ENCODE measurements around the gene PEF1.

PEF1 gene

DNA sequence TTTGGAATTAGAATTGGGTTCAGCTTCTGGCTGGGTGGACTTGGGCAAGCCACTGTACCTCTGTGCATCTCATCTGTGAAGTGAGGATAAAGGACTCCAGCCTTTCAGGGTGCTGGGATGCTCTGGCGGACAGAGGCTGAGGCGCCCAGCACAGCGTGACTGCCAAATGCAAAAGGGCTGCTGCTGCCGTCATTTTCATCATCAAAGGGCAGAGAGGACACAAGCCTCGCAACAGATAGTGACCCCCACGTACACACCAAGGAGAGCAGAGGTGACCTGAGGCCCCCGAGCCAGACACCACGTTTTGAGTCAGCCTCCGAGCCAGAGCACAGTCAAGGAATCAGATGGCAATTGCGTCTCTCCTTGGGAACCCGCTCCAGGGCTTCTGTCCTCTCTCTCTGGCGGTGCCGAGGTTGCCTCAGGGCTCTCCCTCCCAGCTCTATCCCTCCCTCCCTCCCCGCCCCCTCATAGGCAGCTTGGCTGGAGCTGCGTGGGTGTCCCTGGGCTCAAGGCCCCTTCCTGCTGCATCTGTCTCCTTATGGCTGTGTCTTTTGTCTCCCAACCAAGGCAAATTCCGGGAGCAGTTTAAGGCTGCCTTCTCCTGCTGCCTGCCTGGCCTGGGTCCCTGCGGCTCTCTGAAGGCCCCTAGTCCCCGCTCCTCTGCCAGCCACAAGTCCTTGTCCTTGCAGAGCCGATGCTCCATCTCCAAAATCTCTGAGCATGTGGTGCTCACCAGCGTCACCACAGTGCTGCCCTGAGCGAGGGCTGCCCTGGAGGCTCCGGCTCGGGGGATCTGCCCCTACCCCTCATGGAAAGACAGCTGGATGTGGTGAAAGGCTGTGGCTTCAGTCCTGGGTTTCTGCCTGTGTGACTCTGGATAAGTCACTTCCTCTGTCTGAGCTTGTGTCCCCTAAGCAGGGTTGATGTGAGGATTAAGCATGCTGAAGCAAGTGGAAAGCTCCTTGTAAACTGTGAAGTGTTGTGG lies 18.2 kb downstream of the PEF1 start:
- no peak for DNase-seq

- no peak for DNase-seq
Observed at GRCh38 chr1:31625561-31626222, 19.0 kb downstream of the PEF1 start.

DNA sequence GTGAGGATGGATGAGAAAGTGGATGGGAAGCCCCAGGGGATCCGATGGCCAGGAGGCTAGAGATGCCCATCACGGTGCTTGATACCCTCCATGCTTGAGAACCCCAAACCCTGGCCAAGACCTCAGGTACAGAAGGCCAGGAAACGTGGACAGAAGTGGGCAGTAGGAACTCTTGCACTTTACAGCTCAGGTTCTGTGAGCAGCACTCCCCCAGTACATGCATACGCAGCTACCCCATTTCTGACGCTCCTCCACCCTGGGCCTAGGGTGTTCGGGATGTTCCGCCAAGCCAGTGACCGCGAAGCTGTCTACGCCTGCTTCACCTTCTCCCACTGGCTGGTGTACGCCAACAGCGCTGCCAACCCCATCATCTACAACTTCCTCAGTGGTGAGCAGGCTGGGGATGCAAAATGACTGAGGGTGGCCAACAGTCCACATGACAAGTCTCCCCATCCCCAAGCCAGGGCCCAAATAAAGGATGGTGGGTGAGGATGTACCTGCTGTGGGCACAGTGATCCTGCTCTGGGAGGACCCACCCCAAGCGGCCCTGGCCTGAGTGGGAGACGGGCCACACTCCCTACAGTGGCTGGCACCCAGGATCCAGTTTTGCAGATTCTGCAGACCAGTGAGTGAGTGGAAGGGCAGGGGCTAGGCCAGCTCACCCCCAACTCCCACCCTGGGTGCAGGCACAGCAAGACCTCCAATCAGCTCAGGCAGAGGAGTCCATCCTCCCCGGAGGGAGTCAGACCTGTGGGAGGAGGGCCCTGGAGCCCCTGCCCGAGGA lies 19.8 kb downstream of the PEF1 start:
- DNase-seq, result no peak

DNA sequence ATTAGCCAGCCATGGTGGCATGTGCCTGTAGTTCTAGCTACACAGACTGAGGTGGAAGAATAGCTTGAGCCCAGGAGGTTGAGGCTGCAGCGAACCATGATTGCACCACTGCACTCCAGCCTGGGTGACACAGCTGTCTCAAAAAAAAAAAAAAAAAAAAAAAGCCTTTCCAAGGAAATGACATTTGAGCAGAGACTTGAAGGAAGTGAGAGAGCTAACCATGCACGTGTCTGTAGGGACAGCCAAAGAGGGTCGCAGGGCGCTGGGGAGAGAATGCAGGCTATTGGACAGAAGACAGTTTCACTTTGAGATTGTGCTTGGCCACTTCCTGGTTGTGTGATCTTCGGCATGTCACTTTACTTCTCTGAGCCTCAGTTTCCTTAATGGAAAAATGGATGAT lies 20.4 kb downstream of the PEF1 start:
- no peak for DNase-seq

DNA sequence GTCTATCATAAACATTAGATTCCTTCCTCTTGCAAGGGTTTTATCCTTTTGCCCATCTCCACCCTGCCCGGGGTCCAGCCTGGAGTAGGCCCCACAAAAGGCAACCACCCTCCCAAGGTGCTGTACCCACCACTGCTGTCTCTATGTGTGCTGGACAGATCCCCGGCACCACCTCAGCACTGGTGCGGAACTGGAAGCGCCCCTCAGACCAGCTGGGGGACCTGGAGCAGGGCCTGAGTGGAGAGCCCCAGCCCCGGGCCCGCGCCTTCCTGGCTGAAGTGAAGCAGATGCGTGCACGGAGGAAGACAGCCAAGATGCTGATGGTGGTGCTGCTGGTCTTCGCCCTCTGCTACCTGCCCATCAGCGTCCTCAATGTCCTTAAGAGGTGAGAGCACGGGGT lies 21.3 kb downstream of the PEF1 start:
- DNase-seq, result no peak

- no peak for DNase-seq
Observed at GRCh38 chr1:31621847-31622730, 22.6 kb downstream of the PEF1 start.

- DNase-seq, result no peak
Observed at GRCh38 chr1:31621498-31621820, 23.2 kb downstream of the PEF1 start.

DNA sequence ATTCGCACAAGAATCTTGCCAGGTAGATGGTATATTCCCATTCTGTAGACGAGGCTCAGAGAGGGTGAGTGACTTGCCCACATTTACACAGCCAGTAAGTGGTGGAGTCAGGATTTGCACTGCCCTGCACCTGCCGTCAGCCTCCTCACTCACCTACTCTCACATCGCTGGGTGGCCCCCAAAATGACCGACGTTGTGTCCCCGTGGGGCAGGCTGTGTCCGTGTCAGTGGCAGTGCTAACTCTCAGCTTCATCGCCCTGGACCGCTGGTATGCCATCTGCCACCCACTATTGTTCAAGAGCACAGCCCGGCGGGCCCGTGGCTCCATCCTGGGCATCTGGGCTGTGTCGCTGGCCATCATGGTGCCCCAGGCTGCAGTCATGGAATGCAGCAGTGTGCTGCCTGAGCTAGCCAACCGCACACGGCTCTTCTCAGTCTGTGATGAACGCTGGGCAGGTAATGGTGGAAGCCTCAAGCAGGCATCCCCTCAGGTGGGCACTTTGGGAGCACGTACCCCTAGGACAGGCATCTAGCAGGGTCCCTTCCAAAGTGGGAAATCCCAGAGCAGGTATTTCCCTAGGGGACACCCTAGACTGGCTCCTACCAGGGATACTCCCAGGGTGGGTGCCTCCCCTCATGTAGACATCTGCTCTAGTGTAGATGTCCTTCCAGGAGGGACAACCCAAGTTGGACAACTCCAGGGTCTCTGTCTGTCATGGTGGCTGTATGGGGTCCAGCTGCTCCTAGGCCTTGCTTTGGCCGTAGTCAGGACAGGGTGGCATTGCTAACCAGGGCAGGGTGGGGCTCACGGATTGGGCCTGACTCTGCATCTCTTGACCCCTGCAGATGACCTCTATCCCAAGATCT lies 23.8 kb downstream of the PEF1 start:
- DNase-seq, result no peak

GRCh38 chr1:31618916-31619846 lies 25.5 kb downstream of the PEF1 start:
- DNase-seq, result no peak

GRCh38 chr1:31617916-31618746 lies 26.5 kb downstream of the PEF1 start:
- DNase-seq, result peak; percentile 35

DNA sequence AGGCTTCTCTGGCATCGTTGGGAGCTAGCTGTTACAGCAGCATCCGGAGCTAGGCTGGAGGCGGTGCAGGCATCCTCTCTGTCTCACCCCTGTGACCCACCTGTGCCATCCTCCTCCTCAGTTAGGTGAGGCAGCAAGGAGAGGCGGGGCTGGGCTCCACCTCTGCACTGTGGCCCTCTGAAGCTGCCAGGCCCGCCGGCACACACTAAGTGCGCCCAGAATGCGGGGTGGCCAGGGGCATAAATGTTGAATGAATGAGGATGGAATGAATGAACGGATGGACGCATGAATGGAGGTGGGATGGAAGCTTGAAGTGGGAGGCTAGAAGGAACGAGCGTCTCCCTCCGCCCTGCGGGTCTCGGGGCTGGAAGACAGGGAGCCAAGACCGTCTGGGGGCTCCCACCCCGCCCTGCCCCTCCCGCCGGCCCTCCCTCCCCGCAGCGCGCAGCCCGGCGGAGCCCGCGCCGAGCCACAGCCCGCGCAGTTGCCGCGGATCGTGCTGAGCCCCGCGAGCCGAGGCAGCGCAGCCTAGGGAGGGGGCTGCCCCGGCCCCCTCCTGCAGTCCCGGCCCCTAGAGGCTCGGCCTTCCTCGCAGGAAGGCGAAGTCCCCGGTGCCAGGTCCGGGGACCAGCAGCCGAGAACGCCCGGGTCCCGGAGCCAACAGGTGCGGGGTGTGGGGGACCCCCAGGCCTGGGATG lies 27.3 kb downstream of the PEF1 start, which contains the start of gene HCRTR1:
TSS of gene HCRTR1 (plus strand) at position 472 of the 698 bp plus-strand sequence. CDS start 1,504 bp downstream, outside the sequence.
- DNase-seq, result no peak

DNA sequence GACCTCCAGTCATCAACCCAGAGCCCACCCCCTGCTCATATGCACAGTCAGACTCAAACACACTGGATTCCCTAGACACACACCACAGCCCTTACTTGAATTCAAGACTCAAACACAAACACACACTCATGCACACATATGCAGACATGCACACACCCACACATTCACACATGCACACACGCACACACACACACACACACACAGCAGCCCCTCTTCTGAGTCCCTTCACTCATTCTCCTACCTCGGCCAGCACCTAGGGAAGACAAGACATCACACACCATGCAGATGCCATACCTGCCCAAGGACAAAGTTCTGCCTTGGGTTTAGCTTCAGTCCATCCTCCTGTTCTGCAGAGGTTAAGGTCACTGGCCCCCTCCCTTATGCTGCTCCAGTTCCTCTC lies 28.7 kb downstream of the PEF1 start:
- no peak for DNase-seq

DNA sequence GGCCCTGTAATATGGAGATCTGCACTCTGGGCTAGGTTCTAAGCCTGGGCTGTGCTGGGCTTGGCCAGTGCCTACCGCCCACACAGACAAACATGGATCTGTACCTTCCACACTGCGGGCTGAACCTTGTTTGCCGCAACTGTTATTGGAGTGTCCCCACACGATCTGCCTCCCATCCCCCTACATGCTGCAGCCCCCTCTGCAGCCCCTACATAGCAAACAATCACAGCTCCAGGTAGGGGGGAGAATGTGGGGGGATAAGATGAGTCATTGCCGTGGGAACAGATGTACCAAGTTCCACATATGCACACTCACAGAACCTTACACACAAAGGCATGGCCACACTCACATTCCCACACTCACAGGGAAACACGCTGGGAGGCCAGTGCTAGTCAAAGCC lies 29.3 kb downstream of the PEF1 start:
- no peak for DNase-seq

GRCh38 chr1:31614414-31615005 lies 30.2 kb downstream of the PEF1 start:
- no peak for DNase-seq

DNA sequence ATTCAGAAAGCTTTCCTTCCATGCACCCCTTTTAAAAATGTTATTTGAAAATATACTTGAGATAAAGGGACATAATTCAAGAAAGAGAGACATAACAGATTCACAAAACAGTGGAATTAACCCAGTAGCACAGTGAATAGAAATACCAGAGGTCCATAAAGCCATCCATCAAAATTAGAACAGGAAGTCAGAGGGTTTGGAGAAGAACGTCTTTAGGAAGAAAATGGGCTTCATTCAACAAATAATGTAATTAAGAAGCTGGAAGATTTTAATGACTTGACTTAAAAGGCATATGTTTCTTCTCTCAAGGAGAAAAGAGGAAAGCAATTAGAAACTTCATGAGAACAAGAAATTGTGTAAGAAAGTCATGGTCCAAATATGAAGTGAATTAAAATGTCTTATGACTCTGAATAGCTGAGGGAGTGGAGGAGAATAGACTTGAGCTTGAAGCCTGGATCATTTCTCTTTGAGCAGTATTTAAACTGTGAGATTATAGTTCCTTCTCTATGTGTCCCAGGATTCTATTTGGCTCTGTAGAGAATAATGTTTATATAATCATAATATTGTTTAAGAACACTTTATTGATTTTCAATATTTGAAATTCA lies 35.1 kb downstream of the PEF1 start:
- DNase-seq, result no peak

DNA sequence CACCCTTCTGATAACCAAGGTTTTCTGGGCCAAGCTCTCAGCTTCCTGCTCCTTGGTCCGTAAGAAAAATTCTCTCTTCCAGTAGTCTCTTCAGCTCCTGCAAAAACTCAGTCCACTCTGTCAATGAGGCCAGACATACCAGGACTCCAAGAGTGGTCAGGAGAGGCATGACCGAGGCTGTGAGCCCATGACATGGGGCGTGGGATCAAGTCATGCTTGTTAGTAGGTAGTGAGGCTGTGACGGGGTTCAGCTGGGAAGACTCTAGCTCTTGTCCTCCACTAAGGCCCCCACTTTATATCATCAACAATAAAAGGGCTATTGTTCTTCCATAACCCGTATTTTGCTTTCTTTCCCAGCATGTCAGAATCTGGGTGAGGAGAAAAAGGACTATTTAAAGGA lies 37.3 kb downstream of the PEF1 start:
- DNase-seq, result no peak

- peak; percentile 6 for DNase-seq
Observed at GRCh38 chr1:31605908-31606427, 38.7 kb downstream of the PEF1 start.

Measured in CD4-positive, alpha-beta T cell treated with Interleukin-12 subunit alpha and Interleukin-12 subunit beta, for 1 hour (primary cell).